Activated CD8-positive, alpha-beta T cell treated with anti-CD3 and anti-CD28 coated beads for 36 hours (primary cell): ENCODE measurements around the gene INSIG2. TPM values are rescaled to one million over a fixed set of nuclear protein-coding genes. Genes with fewer than 3 reads are reported as not detected.
A peak's percentile ranks its signal among the peaks of the same experiment; 100 is the strongest.

ENCODE experiments used
- ATAC-seq: fragments of 200-7000 bp; cut with Tn5 transposase; one replicate; pipeline ENCODE4 v1.10.0; 2021; ENCODE audit warnings: mild to moderate bottlenecking, moderate library complexity
- CTCF ChIA-PET: fragments of 350-600 bp; sonication (Branson Sonifier 250); formaldehyde crosslinking; loops from one replicate; lab custom pipeline; 2021; ENCODE audit warnings: antibody characterized with exemption; lab: Charles Lee
- POLR2A ChIA-PET: fragments of 350-600 bp; sonication (Branson Sonifier 250); formaldehyde crosslinking; loops from one replicate; lab custom pipeline; 2021; ENCODE audit warnings: antibody characterized with exemption; lab: Charles Lee
- DNase-seq: peaks from one replicate; pipeline ENCODE4 v3.0.0-alpha.2; 2020
- H3K27ac Mint-ChIP-seq: one replicate; pipeline ENCODE4 v1.8.0; 2021; ENCODE audit warnings: mild to moderate bottlenecking, mixed read lengths
- H3K27me3 Mint-ChIP-seq: one replicate; pipeline ENCODE4 v1.8.0; 2021; ENCODE audit warnings: mixed read lengths
- H3K36me3 Mint-ChIP-seq: one replicate; pipeline ENCODE4 v1.8.0; 2021; ENCODE audit warnings: low read depth, mixed read lengths
- H3K4me1 Mint-ChIP-seq: one replicate; pipeline ENCODE4 v1.8.0; 2021; ENCODE audit warnings: low read depth, mixed read lengths
- H3K4me3 Mint-ChIP-seq: one replicate; pipeline ENCODE4 v1.8.0; 2021; ENCODE audit warnings: mild to moderate bottlenecking, moderate library complexity, mixed read lengths
- H3K9me3 Mint-ChIP-seq: one replicate; pipeline ENCODE4 v1.8.0; 2021; ENCODE audit warnings: mixed read lengths
- CTCF ChIP-seq: fragments of 200-600 bp; IDR thresholded peaks from one replicate; pipeline ENCODE4 v1.8.0; 2022; ENCODE audit warnings: antibody characterized with exemption, mild to moderate bottlenecking
- intact Hi-C: fragments of 100-400 bp; cut with micrococcal nuclease; formaldehyde crosslinking; loops from one replicate; pipeline ENCODE4 v1.10.0; 2022
- total RNA-seq, 2 experiments: library from RNA; stranded (reverse); gene quantifications; one replicate each; pipeline ENCODE4 v1.2.3, GENCODE V29; 2021

Gene INSIG2
- total RNA-seq, 2 experiments from 2014 or later, result 87.2 to 104 TPM

- Mint-ChIP-seq H3K4me3 (no peak overlapping the region), H3K4me1 (peaks cover 54% of the 10 kb centered on the region), H3K9me3 (no peaks in the 10 kb centered on the region), H3K27me3 (no peaks in the 10 kb centered on the region), H3K36me3 (peaks cover 50% of the 10 kb centered on the region), H3K27ac (no peak overlapping the region)
- CTCF ChIA-PET, result interaction anchor here (1.1 kb wide), 1 partner anchor 20 kb away, joined by 3 read pairs; no protein-coding TSS in a partner anchor
- ATAC-seq, result no peak
- intact Hi-C loops, result no loop called here
- no peak for TF ChIP-seq CTCF
- POLR2A ChIA-PET, result interaction anchor here (0.6 kb wide), 1 partner anchor 16 kb away, joined by 3 read pairs; no protein-coding TSS in a partner anchor
- no peak for DNase-seq
Observed at GRCh38 chr2:118097657-118098056, 9.4 kb downstream of the INSIG2 start.

- no peaks in the 10 kb centered on the region for H3K27me3 Mint-ChIP-seq
- DNase-seq (no peak), ATAC-seq (no peak)
- H3K9me3 Mint-ChIP-seq, result no peaks in the 10 kb centered on the region
- intact Hi-C loops, result no loop called here
- H3K4me1 Mint-ChIP-seq, result peaks cover 52% of the 10 kb centered on the region
- POLR2A ChIA-PET, result interaction anchor here (0.6 kb wide), 1 partner anchor 15 kb away, joined by 3 read pairs; no protein-coding TSS in a partner anchor
- no peak overlapping the region for H3K27ac Mint-ChIP-seq
- H3K36me3 Mint-ChIP-seq, result peaks cover 54% of the 10 kb centered on the region
- TF ChIP-seq CTCF, result no peak
- no peak overlapping the region for H3K4me3 Mint-ChIP-seq
- CTCF ChIA-PET, result no interaction called here
Observed at GRCh38 chr2:118098307-118099030, 10.2 kb downstream of the INSIG2 start.

- ChIA-PET CTCF (no interaction called here), POLR2A (no interaction called here)
- no peak for DNase-seq
- H3K9me3 Mint-ChIP-seq, result no peaks in the 10 kb centered on the region
- peaks cover 70% of the 10 kb centered on the region for H3K36me3 Mint-ChIP-seq
- H3K4me1 Mint-ChIP-seq, result peaks cover 28% of the 10 kb centered on the region
- TF ChIP-seq CTCF, result no peak
- H3K4me3 Mint-ChIP-seq, result no peak overlapping the region
- intact Hi-C loops, result no loop called here
- no peak for ATAC-seq
- H3K27me3 Mint-ChIP-seq, result no peaks in the 10 kb centered on the region
- H3K27ac Mint-ChIP-seq, result peak overlapping the region; percentile 25
Observed at GRCh38 chr2:118102433-118103082, 14.3 kb downstream of the INSIG2 start.

GRCh38 chr2:118103951-118104940, 16.0 kb downstream of the INSIG2 start:
- intact Hi-C loops, result no loop called here
- Mint-ChIP-seq H3K27me3 (no peaks in the 10 kb centered on the region), H3K27ac (no peak overlapping the region), H3K4me1 (peaks cover 16% of the 10 kb centered on the region), H3K9me3 (no peaks in the 10 kb centered on the region), H3K36me3 (peaks cover 67% of the 10 kb centered on the region), H3K4me3 (no peak overlapping the region)
- no peak for ATAC-seq
- no peak for DNase-seq
- POLR2A ChIA-PET, result interaction anchor here (0.6 to 1.0 kb wide), 2 partner anchors 16 to 48 kb away, joined by 3 read pairs; partner anchors contain the start of gene INSIG2
- no peak for TF ChIP-seq CTCF
- CTCF ChIA-PET, result interaction anchor here (2.2 kb wide), 1 partner anchor 72 kb away, joined by 4 read pairs; no protein-coding TSS in a partner anchor
